ENCODE data around the gene ZFHX2.

The ZFHX2 gene

GRCh38 chr14:23573384-23574015 lies 21.9 kb upstream of the ZFHX2 start:
- in situ Hi-C loops (cut with MboI; ENCODE audit: low sequenced_read_pairs), result no loop called here

DNA sequence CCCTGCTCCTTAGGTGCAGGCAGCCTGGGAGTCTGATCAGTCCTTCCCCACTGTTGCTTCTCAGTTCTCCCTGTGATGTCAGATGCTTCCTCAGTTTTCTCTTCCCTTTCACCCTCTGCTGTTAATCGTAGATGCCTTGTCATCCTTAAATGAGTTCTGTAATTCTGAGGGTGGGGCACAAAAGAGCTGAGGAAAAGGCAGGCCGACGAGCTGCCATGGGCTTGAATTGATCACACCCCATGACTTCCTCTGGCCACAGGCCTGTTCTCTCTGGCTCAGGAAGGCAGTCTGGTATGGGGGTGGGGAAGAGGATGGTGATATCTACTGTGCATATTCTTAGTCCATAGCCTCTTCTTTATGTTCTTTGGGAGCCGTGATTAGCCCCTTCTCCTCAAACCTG lies 21.3 kb upstream of the ZFHX2 start:
- in situ Hi-C loops (cut with MboI; ENCODE audit: low sequenced_read_pairs), result no loop called here

- in situ Hi-C loops (cut with MboI; ENCODE audit: low sequenced_read_pairs), result no loop called here
These were observed 20.9 kb upstream of the ZFHX2 start for GRCh38 chr14:23572524-23572828.

GRCh38 chr14:23571701-23572523 lies 20.3 kb upstream of the ZFHX2 start:
- in situ Hi-C loops (cut with MboI; ENCODE audit: low sequenced_read_pairs), result no loop called here

GRCh38 chr14:23570806-23571483 lies 19.4 kb upstream of the ZFHX2 start:
- in situ Hi-C loops (cut with MboI; ENCODE audit: low sequenced_read_pairs), result no loop called here

DNA sequence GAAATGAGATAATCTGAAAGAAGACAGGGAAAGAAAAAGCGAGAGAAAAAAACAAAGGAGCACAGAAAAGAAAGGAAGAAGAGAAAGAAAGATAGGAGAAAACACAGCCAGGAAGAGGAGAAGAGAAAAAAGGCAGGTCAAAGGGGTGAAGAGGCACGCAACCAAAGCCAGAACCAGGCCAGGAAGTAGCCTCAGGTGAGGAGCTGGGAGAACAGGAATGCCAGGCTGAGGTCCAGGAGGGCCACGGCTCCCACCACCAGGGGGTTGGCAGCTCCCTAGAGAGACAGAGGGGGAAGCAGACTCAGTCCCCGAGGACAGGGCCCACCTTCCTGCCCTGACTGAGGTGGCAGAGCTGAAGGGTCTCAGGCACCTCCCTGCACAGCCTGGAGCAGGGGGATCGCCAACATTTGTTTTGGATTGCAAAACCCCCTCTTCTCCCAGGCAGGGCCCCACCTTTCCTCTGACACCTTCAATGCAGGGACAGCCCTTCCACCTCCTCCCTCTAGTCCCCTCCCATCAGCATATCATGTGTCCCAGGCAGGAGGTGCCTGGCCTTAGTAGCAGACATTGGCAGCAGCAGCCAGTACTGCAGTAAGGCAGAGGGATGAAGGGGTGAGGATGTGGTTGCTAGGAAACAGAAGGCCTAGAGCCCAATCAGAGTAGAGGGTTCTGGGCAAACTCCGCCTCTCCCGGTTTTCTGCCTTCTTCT lies 18.0 kb upstream of the ZFHX2 start:
- in situ Hi-C loops (cut with MboI; ENCODE audit: low sequenced_read_pairs), result no loop called here

GRCh38 chr14:23568600-23569331 lies 17.2 kb upstream of the ZFHX2 start:
- in situ Hi-C loops (cut with MboI; ENCODE audit: low sequenced_read_pairs), result no loop called here

DNA sequence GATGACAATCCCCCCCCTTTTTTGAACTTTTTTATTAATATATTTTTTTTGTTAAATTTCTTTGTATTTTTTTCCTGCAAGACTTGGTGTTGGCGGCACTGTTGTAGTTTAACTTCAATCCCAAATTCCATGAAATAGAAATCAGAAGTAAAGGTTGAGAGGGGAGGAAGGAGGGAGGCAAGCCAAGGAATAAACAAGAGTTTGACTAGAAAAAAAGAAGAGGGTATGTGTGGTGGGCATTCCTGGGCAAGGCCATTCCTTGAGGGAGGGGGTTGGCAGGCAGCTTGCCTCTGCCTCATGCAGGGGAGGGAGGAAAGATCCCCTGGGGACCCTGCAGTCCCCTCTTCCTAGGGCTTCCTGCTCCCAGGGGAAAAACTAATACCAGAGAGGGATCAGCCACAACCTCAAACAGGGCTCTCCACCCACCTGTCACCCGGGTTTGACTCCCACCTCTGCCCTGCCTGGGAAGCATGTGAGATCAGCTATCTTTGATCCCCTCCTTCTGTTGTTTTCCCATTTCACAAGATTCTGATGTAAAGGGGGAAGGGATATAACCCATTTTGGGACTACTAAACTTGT lies 16.5 kb upstream of the ZFHX2 start:
- in situ Hi-C loops (cut with MboI; ENCODE audit: low sequenced_read_pairs), result no loop called here

GRCh38 chr14:23567186-23568020 lies 15.8 kb upstream of the ZFHX2 start, which contains the start of gene AP1G2:
Gene AP1G2, minus strand, starts transcription at chr14:23567791. Its CDS starts 477 bp downstream, at chr14:23567314.
- in situ Hi-C loops (cut with MboI; ENCODE audit: low sequenced_read_pairs), result no loop called here

GRCh38 chr14:23566778-23567185 lies 15.2 kb upstream of the ZFHX2 start:
- in situ Hi-C loops (cut with MboI; ENCODE audit: low sequenced_read_pairs), result no loop called here

- in situ Hi-C loops (cut with MboI; ENCODE audit: low sequenced_read_pairs), result no loop called here
These were observed 14.7 kb upstream of the ZFHX2 start for GRCh38 chr14:23566112-23566777.

GRCh38 chr14:23565626-23566025 lies 14.1 kb upstream of the ZFHX2 start:
- in situ Hi-C loops (cut with MboI; ENCODE audit: low sequenced_read_pairs), result no loop called here

GRCh38 chr14:23564876-23565275 lies 13.3 kb upstream of the ZFHX2 start:
- in situ Hi-C loops (cut with MboI; ENCODE audit: low sequenced_read_pairs), result no loop called here

DNA sequence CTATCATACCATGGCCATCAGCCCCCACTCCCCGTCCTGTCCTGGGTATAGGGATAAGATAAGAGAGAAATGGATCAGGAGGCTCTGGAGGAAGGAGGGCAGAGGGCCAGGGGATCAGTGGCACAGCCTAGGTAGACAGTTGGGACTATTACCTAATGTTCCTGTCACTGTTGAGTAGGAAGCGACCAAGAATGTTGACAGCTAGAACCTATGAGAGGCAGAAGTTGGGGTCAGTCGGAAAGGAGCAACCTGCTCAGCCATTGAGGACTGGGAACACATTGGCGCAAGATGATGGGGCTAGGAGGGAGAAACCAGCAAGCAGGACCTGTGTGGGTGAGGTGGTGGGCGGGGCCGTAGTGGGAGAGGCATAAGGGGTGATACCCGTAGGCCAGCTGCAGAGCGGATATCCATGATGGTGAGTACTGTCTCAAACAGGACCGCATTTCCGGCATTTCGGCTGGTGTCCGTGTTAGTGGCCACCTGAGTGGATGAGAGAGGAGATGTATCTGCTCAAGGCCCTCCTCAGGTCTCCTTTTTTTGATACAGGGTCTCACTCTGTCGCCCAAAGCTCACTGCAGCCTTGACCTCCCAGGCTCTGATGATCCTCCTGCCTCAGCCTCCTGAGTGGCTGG lies 12.7 kb upstream of the ZFHX2 start:
- in situ Hi-C loops (cut with MboI; ENCODE audit: low sequenced_read_pairs), result no loop called here

GRCh38 chr14:23563473-23564180 lies 12.1 kb upstream of the ZFHX2 start:
- in situ Hi-C loops (cut with MboI; ENCODE audit: low sequenced_read_pairs), result no loop called here

DNA sequence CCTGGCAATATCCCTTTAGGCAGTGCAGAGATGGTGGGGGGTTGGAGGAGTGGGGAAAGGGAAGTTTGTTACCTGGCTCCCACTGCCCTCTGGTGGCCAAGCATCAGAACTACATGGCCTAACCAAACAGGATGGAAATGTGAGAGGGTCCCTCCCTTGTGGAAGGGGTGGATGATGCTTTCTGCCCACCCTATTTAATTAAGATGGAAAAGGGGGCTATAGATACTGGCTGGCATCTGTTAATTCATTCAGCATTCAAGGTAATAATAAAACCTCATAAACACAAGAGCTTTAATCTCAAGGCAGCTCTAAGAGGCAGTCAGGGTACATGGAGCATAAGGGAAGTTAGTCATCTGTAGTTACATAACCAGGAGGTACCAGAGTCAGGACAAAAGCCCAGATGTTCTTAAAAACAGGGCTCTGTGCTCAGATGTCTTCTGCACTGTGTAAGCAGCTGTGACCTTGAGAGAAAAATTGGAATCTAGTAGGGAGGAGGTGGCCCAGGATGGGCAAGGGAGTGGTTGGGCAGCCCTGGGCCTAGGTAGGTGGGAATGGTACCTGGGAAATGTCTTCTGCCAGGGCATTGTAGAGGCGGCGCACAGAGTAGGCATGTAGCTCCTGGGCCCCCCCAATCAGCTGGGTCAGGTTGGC lies 11.4 kb upstream of the ZFHX2 start:
- in situ Hi-C loops (cut with MboI; ENCODE audit: low sequenced_read_pairs), result no loop called here
